HG03442 (cell line): ENCODE data around the gene KRT39.

Source experiments
- ATAC-seq: cut with Tn5 transposase; IDR thresholded peaks from one replicate; pipeline ENCODE4 v1.9.1; 2021; ENCODE audit warnings: mild to moderate bottlenecking, moderate library complexity; ENCODE audit not compliant: unreplicated experiment

The KRT39 gene

GRCh38 chr17:40981115-40981514 lies 14.4 kb upstream of the KRT39 start:
- ATAC-seq: no peak

GRCh38 chr17:40980596-40980995 lies 13.8 kb upstream of the KRT39 start:
- ATAC-seq: no peak

DNA sequence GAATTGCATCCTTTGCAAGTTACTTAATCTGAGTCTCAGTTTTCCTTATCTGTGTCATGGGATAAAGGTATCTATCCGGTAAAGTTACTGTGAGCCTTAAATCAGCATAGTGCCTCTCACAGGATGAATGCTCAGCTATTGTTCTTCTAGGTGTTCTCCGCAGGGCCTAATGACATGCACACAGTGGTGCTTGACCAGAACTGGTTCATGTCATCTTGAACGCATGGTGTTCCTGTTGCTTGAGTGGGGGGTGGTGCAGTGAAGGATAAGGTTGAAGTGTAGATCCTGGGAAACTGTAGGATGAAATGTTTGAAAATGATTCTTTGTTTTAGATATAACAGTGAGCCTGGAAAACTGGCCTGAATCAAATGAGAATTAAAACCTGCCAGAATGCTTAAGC lies 13.4 kb upstream of the KRT39 start:
- ATAC-seq: no peak

GRCh38 chr17:40978575-40979151 lies 11.9 kb upstream of the KRT39 start:
- ATAC-seq: no peak

GRCh38 chr17:40975516-40975915 lies 8.8 kb upstream of the KRT39 start:
- ATAC-seq: no peak

DNA sequence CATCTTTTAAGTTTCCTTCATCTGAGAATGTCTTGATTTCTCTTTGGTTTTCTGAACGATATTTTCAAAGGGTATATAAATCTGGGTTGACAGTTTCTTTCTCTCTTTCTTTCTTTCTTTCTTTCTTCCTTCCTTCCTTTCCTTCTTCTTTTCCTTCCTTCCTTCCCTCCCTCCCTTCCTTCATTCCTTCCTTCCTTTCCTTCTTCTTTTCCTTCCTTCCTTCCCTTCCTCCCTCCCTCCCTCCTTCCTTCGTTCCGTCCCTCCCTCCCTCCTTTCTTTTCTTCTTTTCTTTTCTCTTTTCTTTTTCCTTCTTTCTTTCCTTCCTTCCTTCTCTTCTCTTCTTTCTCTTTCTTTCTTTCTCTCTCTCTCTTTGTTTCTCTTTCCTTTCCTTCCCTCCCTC lies 7.6 kb upstream of the KRT39 start:
- no peak for ATAC-seq

GRCh38 chr17:40967582-40967981 lies 834 bp upstream of the KRT39 start:
- ATAC-seq: no peak

- ATAC-seq: no peak
Observed at GRCh38 chr17:40963838-40964237, 2.9 kb downstream of the KRT39 start.

DNA sequence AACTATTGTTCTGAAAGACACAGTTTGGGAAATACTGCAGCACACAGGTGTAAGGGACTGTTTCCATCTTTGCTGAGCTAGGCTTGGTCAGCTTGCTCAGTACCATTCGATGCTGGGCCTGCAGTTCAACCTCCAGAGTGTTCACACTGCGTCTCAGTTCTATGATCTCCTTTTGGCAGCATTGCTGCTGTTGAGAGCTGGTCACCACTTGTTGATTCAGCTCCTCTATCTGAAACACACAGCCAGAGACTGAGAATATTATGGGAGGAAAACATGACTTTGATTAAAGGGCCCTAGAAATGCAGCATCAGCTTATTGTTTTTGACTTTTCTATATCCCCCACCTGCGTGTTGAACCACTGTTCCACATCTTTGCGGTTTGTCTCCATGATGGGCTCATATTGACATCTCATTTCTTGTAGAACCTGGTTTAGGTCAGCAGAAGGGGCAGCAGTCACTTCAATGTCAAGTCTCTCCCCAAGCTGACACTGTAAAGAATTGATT lies 4.6 kb downstream of the KRT39 start:
- no peak for ATAC-seq

DNA sequence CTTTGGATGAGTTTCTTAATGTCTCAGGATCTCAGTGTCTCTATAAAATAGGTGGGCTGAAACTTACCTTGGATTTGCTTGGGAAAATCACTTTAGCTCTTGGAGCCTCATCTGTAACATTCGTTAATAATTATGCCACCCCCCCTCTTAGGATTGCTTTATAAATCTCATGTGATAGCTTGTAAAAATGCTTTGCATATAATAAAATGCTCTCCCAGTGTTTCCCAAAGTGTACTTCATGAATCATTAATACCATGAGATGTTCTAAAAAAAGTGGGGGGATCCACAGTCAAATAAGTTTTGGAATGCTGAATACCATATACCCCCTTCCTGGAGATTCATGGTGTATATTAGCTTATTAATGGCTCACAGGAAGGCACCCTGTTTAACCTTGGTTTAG lies 5.2 kb downstream of the KRT39 start:
- ATAC-seq: no peak

DNA sequence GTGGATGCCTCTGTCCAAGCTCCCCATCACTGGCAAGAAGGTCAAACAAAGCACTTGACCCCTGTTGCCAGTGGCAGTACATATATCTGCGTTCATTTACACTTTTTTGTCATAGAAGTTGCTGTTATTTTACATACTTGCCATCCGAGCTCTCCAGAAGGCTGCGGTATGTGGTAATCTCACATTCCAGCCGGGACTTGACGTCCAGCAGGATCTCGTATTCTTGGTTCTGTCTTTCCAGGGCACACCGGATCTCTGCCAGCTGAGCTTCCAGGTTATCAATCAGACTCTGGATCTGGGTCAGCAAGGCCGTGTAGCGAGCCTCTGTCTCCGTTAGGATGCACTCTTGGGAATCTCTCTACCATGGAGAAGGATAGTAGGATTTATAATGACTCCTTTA lies 6.6 kb downstream of the KRT39 start:
- ATAC-seq: no peak

- no peak for ATAC-seq
Observed at GRCh38 chr17:40958086-40958953, 8.4 kb downstream of the KRT39 start.

- ATAC-seq: no peak
Observed at GRCh38 chr17:40956401-40957254, 10.1 kb downstream of the KRT39 start.

GRCh38 chr17:40953881-40954280 lies 12.9 kb downstream of the KRT39 start:
- ATAC-seq: no peak

DNA sequence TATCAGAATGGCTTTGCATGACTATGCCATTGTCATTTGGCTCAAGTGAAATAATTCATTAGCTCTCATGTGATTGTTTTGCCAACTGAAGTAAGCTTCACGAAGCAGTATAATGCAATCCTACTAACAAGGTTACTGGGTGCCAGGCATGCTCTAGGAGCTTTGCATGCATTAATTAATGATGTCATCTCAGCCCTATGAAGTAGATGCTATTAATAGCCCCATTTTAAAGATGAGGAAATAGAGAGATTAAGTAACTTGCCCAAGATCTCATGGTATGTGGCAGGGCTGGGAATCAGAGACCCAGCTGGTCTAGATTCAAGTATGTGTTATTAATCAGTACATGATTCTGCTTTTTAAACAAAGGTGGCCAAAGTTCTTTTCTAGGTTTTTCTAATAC lies 14.1 kb downstream of the KRT39 start:
- no peak for ATAC-seq

GRCh38 chr17:40952154-40952553 lies 14.6 kb downstream of the KRT39 start:
- no peak for ATAC-seq

- ATAC-seq: no peak
Observed at GRCh38 chr17:40951011-40951622, 15.6 kb downstream of the KRT39 start.

DNA sequence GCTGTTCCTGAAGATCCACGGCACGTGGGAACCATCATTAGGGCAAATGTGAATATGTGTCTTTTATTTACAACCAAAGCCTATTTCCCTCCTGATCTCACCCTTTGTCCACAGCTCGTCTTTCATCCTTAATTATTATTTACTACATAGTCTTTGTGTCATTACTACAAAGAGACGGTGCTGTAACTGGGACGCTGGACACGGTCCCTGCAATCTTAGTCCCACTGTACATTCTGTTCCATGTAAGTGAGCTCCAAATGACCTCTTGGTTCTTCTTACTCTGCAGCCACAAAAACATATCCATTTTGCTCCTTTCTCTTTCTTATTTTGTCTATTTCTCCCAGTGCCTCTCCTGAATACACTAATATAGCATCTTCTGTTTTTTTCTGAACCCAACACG lies 16.6 kb downstream of the KRT39 start:
- ATAC-seq: no peak

DNA sequence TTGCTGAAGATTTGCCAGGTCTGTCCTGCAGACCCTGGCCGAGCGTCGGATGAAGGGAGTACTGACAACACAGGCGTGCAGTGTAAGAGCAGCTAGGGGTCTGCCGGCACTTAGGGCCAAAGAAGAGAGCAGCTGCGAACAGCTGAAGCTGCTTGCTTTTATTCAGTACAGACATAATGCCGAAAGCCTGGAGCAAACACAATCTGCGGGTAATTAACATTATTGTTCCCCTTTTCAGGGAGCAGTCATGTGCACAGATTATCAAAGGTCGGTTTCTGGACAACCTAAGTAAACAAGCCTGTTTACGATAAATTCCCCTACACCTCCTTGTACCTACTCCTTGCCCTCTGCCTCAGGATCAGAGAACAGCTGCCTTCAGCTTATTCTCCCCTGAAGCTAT lies 17.3 kb downstream of the KRT39 start:
- ATAC-seq: no peak

- no peak for ATAC-seq
Observed at GRCh38 chr17:40947929-40948328, 18.8 kb downstream of the KRT39 start.

DNA sequence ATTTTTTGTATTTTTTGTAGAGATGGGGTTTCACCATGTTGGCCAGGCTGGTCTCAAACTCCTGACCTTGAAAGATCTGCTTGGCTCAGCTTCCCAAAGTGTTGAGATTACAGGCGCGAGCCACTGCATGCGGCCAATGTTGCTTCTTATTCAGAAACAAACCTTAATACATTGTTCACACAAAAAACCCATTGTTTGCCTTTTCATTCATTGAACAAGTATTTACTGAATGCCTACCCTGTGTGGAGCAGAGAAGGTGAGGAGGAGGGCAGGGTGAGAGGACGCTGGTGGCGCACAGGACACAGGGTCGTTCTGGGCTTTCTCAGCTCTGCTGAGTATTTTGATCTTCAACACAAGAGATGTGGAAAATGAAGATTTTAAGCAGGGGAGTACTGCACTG lies 21.3 kb downstream of the KRT39 start:
- no peak for ATAC-seq
